Esophagus squamous epithelium (tissue), 5 donors: ENCODE results near the gene RFC4. TPM values are rescaled to one million over a fixed set of nuclear protein-coding genes. Genes with fewer than 3 reads are reported as not detected.

ENCODE experiments used
- DNase-seq: peaks from one replicate; lab custom pipeline; 2025; lab: John Stamatoyannopoulos, UW
- H3K27ac ChIP-seq, 4 donors: fragments of 200-600 bp; sonication (generic); one replicate each; pipeline ENCODE4 v1.5.1; 2016 to 2019; ENCODE audit warnings: mild to moderate bottlenecking in 1 of 4
- H3K27me3 ChIP-seq, 4 donors: fragments of 200-600 bp; sonication (generic); 1 replicate in 3 of 4; 2 replicates in 1 of 4; pipeline versions ENCODE4 v1.5.1 to v1.6.0; 2017 to 2021; ENCODE audit warnings: antibody characterized with exemption in 1 of 4
- H3K36me3 ChIP-seq, 3 donors: fragments of 200-600 bp; sonication (generic); one replicate each; pipeline ENCODE4 v1.5.1; 2016 to 2019
- H3K4me1 ChIP-seq, 3 donors: fragments of 200-600 bp; sonication (generic); one replicate each; pipeline ENCODE4 v1.5.1; 2017 to 2019
- H3K4me3 ChIP-seq, 4 donors: fragments of 200-600 bp; sonication (generic); 1 replicate in 3 of 4; 2 replicates in 1 of 4; pipeline ENCODE4 v1.5.1; 2016 to 2019; ENCODE audit warnings: mild to moderate bottlenecking in 2 of 4, moderate library complexity in 1 of 4
- H3K9me3 ChIP-seq, 3 donors: fragments of 200-600 bp; sonication (generic); one replicate each; pipeline ENCODE4 v1.5.1; 2016 to 2019
- CTCF ChIP-seq, 6 experiments: fragments of 450-650 bp in 4 of 6; fragments of 200-600 bp in 2 of 6; sonication (generic) in 2 of 6; IDR thresholded peaks; one replicate each; pipeline ENCODE4 v1.5.1; 2016 to 2019; ENCODE audit warnings: antibody characterized with exemption in 6 of 6, mild to moderate bottlenecking in 4 of 6, moderate library complexity in 4 of 6
- POLR2A ChIP-seq, 4 donors: fragments of 450-650 bp; IDR thresholded peaks; one replicate each; pipeline ENCODE4 v1.6.1; 2017; ENCODE audit warnings: antibody characterized with exemption in 4 of 4, mild to moderate bottlenecking in 4 of 4, moderate library complexity in 3 of 4
- WGBS, 2 donors: methylation state at CpG; one replicate each; pipeline ENCODE4 v1.1.5; 2018; 5-methylcytosine and 5-hydroxymethylcytosine counted together
- intact Hi-C: fragments of 100-400 bp; cut with DNase I; formaldehyde crosslinking; loops from one replicate; pipeline ENCODE4 v1.15.0; 2022
- total RNA-seq, 4 donors: library from RNA; depleted of rRNA; stranded (reverse); fragments of >200 nt; gene quantifications; one replicate each; pipeline ENCODE4 v1.1.0, GENCODE V29; 2016
- donor health status: DM: yes; HTN: yes; CAD: no.

The RFC4 gene
- total RNA-seq, 4 donors from 2014 or later: 6.6 to 23.5 (median 15.9) TPM

- intact Hi-C loops: no loop called here
- 41 to 46% methylated on average over 8 of the region's 8 CpGs for WGBS, 2 donors
- no peak for DNase-seq
Measured at GRCh38 chr3:186790261-186790981, 15.9 kb downstream of the RFC4 start.

GRCh38 chr3:186789554-186790260 lies 16.6 kb downstream of the RFC4 start:
- intact Hi-C loops: no loop called here
- 41 to 46% methylated on average over 4 of the region's 4 CpGs for WGBS, 2 donors
- H3K4me3 ChIP-seq: no peak overlapping the region
- no peak for DNase-seq
- no peaks in the 10 kb centered on the region for H3K27me3 ChIP-seq
- H3K36me3 ChIP-seq: peaks cover 0 to 93% (median 39%) of the 10 kb centered on the region in 3 donors
- TF ChIP-seq CTCF (IDR thresholded peaks at IDR 0.05): no peak
- no peak for TF ChIP-seq POLR2A (IDR thresholded peaks at IDR 0.05)
- peaks cover 22 to 51% (median 33%) of the 10 kb centered on the region in 3 donors for H3K4me1 ChIP-seq
- no peaks in the 10 kb centered on the region for H3K9me3 ChIP-seq
- no peak overlapping the region for H3K27ac ChIP-seq

More at GRCh38 chr3:186790261-186790981, 15.9 kb downstream of the RFC4 start:
- Histone ChIP-seq H3K4me3 (no peak overlapping the region), H3K27ac (peak overlapping the region in 2 of 4 donors; percentile 7 to 14), H3K36me3 (peaks cover 0 to 91% (median 32%) of the 10 kb centered on the region in 3 donors), H3K4me1 (peaks cover 21 to 44% (median 27%) of the 10 kb centered on the region in 3 donors), H3K27me3 (no peaks in the 10 kb centered on the region), H3K9me3 (no peaks in the 10 kb centered on the region)
- TF ChIP-seq CTCF (IDR thresholded peaks at IDR 0.05): peak in 1 of 6 experiments; percentile 32
- no peak for TF ChIP-seq POLR2A (IDR thresholded peaks at IDR 0.05)

GRCh38 chr3:186788482-186789370 lies 17.6 kb downstream of the RFC4 start:
- H3K27ac ChIP-seq: no peak overlapping the region
- DNase-seq: no peak
- 39 to 43% methylated on average over 13 of the region's 13 CpGs for WGBS, 2 donors
- peaks cover 22 to 53% (median 33%) of the 10 kb centered on the region in 3 donors for H3K4me1 ChIP-seq
- H3K4me3 ChIP-seq: no peak overlapping the region
- TF ChIP-seq CTCF (IDR thresholded peaks at IDR 0.05) (no peak), POLR2A (IDR thresholded peaks at IDR 0.05) (no peak)
- H3K27me3 ChIP-seq: no peaks in the 10 kb centered on the region
- intact Hi-C loops: no loop called here
- H3K9me3 ChIP-seq: no peaks in the 10 kb centered on the region
- peaks cover 0 to 90% (median 40%) of the 10 kb centered on the region in 3 donors for H3K36me3 ChIP-seq

- H3K4me3 ChIP-seq: peak overlapping the region in 1 of 4 donors; percentile 3
- no peak overlapping the region for H3K27ac ChIP-seq
- no peak for DNase-seq
- H3K27me3 ChIP-seq: no peaks in the 10 kb centered on the region
- peaks cover 0 to 83% (median 40%) of the 10 kb centered on the region in 3 donors for H3K36me3 ChIP-seq
- TF ChIP-seq POLR2A (IDR thresholded peaks at IDR 0.05): no peak
- TF ChIP-seq CTCF (IDR thresholded peaks at IDR 0.05): no peak
- H3K4me1 ChIP-seq: peaks cover 22 to 53% (median 33%) of the 10 kb centered on the region in 3 donors
- WGBS, 2 donors: 48 to 50% methylated on average over 15 of the region's 15 CpGs
- H3K9me3 ChIP-seq: no peaks in the 10 kb centered on the region
- intact Hi-C loops: no loop called here
Measured at GRCh38 chr3:186787642-186788481, 18.4 kb downstream of the RFC4 start.
